HL-60/S4 (cell line): ENCODE results near the gene TNK1.

Experiments
- in situ Hi-C: fragments of 300-500 bp; cut with MboI; formaldehyde crosslinking; loops from 2 replicates; pipeline ENCODE4 v1.14.3; 2022; ENCODE audit warnings: low sequenced_read_pairs

Gene TNK1

GRCh38 chr17:7389924-7390910 is 9.3 kb downstream of the TNK1 start:
- in situ Hi-C loops = no loop called here

- in situ Hi-C loops = no loop called here
These were observed 10.4 kb downstream of the TNK1 start for GRCh38 chr17:7391307-7391706.

GRCh38 chr17:7392696-7393612 is 12.1 kb downstream of the TNK1 start:
- in situ Hi-C loops = no loop called here

- in situ Hi-C loops = no loop called here
These were observed 12.9 kb downstream of the TNK1 start for GRCh38 chr17:7393613-7394451.

- in situ Hi-C loops = no loop called here
These were observed 13.7 kb downstream of the TNK1 start, which contains the start of gene PLSCR3 for GRCh38 chr17:7394452-7395191. Gene PLSCR3, minus strand, starts transcription at chr17:7394525. Its CDS starts 415 bp downstream, at chr17:7394110.

- in situ Hi-C loops = no loop called here
These were observed 15.3 kb downstream of the TNK1 start for GRCh38 chr17:7396147-7396546.

- in situ Hi-C loops = no loop called here
These were observed 17.7 kb downstream of the TNK1 start for GRCh38 chr17:7398612-7399011.

- in situ Hi-C loops = no loop called here
These were observed 22.3 kb downstream of the TNK1 start for GRCh38 chr17:7403043-7403726.

GRCh38 chr17:7403727-7403976 is 22.8 kb downstream of the TNK1 start:
- in situ Hi-C loops = no loop called here

- in situ Hi-C loops = no loop called here
These were observed 23.3 kb downstream of the TNK1 start, which contains the start of gene TMEM256 for GRCh38 chr17:7403977-7404736. Gene TMEM256, minus strand, starts transcription at chr17:7404097. Its CDS starts 13 bp downstream, at chr17:7404084.

GRCh38 chr17:7404737-7405349 is 24.0 kb downstream of the TNK1 start:
- in situ Hi-C loops = no loop called here

- in situ Hi-C loops = no loop called here
These were observed 24.7 kb downstream of the TNK1 start for GRCh38 chr17:7405350-7406234.

- in situ Hi-C loops = no loop called here
These were observed 25.4 kb downstream of the TNK1 start for GRCh38 chr17:7406235-7406825.

- in situ Hi-C loops = no loop called here
These were observed 26.2 kb downstream of the TNK1 start for GRCh38 chr17:7407082-7407481.

- in situ Hi-C loops = no loop called here
These were observed 26.8 kb downstream of the TNK1 start, which contains the start of gene NLGN2 for GRCh38 chr17:7407485-7408251. Gene NLGN2, plus strand, starts transcription at chr17:7407845. Its CDS starts 411 bp downstream, at chr17:7408256.

GRCh38 chr17:7408252-7408727 is 27.4 kb downstream of the TNK1 start:
- in situ Hi-C loops = no loop called here
